Loucy (cell line): ENCODE results near the gene ICE1.

Experiments
- EZH2phosphoT487 ChIP-seq: fragments of 200-600 bp; IDR thresholded peaks from 2 replicates; pipeline ENCODE4 v1.6.1; 2018; ENCODE audit warnings: antibody characterized with exemption, mild to moderate bottlenecking, moderate library complexity, borderline replicate concordance
- TF ChIP-seq, protein P1 (sequence below): fragments of 200-600 bp; sonication (generic); conservative IDR thresholded peaks from 2 replicates; pipeline ENCODE4 v1.5.1; 2014; ENCODE audit warnings: mild to moderate bottlenecking, antibody characterized with exemption, low read length

DNA sequence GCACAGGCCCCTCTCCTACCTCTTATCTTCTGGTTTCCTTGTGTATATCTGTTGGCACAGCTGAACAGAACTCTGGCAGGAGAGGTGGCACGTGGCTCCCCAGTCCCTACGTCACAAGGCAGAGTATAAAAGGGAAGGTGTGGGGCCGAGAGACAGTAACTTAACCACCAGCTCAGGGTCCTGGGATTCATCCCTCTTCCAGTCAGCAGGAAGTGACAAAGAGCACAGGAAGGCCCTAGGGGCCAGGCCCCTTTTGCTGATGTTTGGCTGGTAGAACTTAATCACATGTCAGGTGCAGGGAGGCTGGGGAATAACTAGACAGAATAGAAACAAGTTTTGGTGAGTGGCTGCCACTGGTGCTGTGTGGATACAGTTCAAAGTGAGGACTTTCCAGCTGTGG is 4.5 kb upstream of the ICE1 start:
- TF ChIP-seq, protein P1, sequence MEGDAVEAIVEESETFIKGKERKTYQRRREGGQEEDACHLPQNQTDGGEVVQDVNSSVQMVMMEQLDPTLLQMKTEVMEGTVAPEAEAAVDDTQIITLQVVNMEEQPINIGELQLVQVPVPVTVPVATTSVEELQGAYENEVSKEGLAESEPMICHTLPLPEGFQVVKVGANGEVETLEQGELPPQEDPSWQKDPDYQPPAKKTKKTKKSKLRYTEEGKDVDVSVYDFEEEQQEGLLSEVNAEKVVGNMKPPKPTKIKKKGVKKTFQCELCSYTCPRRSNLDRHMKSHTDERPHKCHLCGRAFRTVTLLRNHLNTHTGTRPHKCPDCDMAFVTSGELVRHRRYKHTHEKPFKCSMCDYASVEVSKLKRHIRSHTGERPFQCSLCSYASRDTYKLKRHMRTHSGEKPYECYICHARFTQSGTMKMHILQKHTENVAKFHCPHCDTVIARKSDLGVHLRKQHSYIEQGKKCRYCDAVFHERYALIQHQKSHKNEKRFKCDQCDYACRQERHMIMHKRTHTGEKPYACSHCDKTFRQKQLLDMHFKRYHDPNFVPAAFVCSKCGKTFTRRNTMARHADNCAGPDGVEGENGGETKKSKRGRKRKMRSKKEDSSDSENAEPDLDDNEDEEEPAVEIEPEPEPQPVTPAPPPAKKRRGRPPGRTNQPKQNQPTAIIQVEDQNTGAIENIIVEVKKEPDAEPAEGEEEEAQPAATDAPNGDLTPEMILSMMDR, result no peak
- TF ChIP-seq EZH2phosphoT487, result no peak
